MM.1S (cell line): Measurements from ENCODE around the gene SUSD1.
"Not testable (repeated sequence)": the region's sequence is repeated elsewhere in the genome, so short reads cannot be mapped to it uniquely, and the experiment has no call there.

Source experiments
- DNase-seq: peaks from one replicate; pipeline ENCODE4 v3.0.0-alpha.2; 2015
- H2AFZ ChIP-seq: fragments of 300-600 bp; sonication (generic); 2 replicates; pipeline ENCODE4 v1.6.0; 2016; ENCODE audit warnings: antibody characterized with exemption, low read length
- H3F3A ChIP-seq: fragments of 300-600 bp; sonication (generic); 2 replicates; pipeline ENCODE4 v1.6.1; 2016; ENCODE audit warnings: mild to moderate bottlenecking, antibody characterized with exemption, low read length, moderate library complexity, mixed read lengths; ENCODE audit not compliant: insufficient read depth
- H3K27ac ChIP-seq: fragments of 300-600 bp; sonication (generic); 2 replicates; pipeline ENCODE4 v1.5.1; 2016; ENCODE audit warnings: mild to moderate bottlenecking, low read length
- H3K27me3 ChIP-seq: fragments of 300-600 bp; sonication (generic); replicated peaks from 2 replicates; pipeline ENCODE4 v1.6.0; 2016; ENCODE audit warnings: low read length; ENCODE audit not compliant: insufficient read depth
- H3K36me3 ChIP-seq: fragments of 300-600 bp; sonication (generic); replicated peaks from 2 replicates; pipeline ENCODE4 v1.6.1; 2016; ENCODE audit warnings: mild to moderate bottlenecking, low read length, mixed read lengths; ENCODE audit not compliant: insufficient read depth
- H3K4me1 ChIP-seq: fragments of 300-600 bp; sonication (generic); 2 replicates; pipeline ENCODE4 v1.6.1; 2016; ENCODE audit warnings: low read length, mixed read lengths
- H3K4me2 ChIP-seq: fragments of 300-600 bp; sonication (generic); 2 replicates; pipeline ENCODE4 v1.6.0; 2016; ENCODE audit warnings: low read depth, low read length
- H3K4me3 ChIP-seq: fragments of 300-600 bp; sonication (generic); 2 replicates; pipeline ENCODE4 v1.5.1; 2016; ENCODE audit warnings: low read length, mixed read lengths
- H3K79me2 ChIP-seq: fragments of 300-600 bp; sonication (generic); 2 replicates; pipeline ENCODE4 v1.6.1; 2016; ENCODE audit warnings: mixed run types, low read length, mixed read lengths
- H3K9ac ChIP-seq: fragments of 300-600 bp; sonication (generic); 2 replicates; pipeline ENCODE4 v1.6.1; 2016; ENCODE audit warnings: low read length, mixed read lengths
- H3K9me2 ChIP-seq: fragments of 300-600 bp; sonication (generic); replicated peaks from 2 replicates; pipeline ENCODE4 v1.6.1; 2016; ENCODE audit warnings: mild to moderate bottlenecking, low read length, mixed read lengths; ENCODE audit not compliant: insufficient read depth
- H3K9me3 ChIP-seq: fragments of 300-600 bp; sonication (generic); replicated peaks from 2 replicates; pipeline ENCODE4 v1.6.1; 2016; ENCODE audit warnings: mild to moderate bottlenecking, low read length, mixed read lengths; ENCODE audit not compliant: insufficient read depth
- H4K20me1 ChIP-seq: fragments of 300-600 bp; sonication (generic); 2 replicates; pipeline ENCODE4 v1.6.1; 2016; ENCODE audit warnings: mild to moderate bottlenecking, low read length, moderate library complexity, mixed read lengths; ENCODE audit not compliant: insufficient read depth
- CTCF ChIP-seq: fragments of 300-600 bp; sonication (generic); IDR thresholded peaks from 2 replicates; pipeline ENCODE4 v1.5.1; 2016; ENCODE audit warnings: antibody characterized with exemption, low read length, mixed read lengths
- EZH2 ChIP-seq: fragments of 300-600 bp; sonication (generic); optimal IDR thresholded peaks from 2 replicates; pipeline ENCODE3; 2017; ENCODE audit warnings: low read depth, mild to moderate bottlenecking, antibody characterized with exemption, low read length, mixed read lengths
- EZH2phosphoT487 ChIP-seq: fragments of 300-600 bp; sonication (generic); IDR thresholded peaks from 2 replicates; pipeline ENCODE4 v1.6.1; 2018; ENCODE audit warnings: antibody characterized with exemption, low read length

Gene SUSD1

GRCh38 chr9:112193572-112194288, 18.6 kb upstream of the SUSD1 start:
- Histone ChIP-seq H3F3A (no peaks in the 10 kb centered on the region), H4K20me1 (no peaks in the 10 kb centered on the region), H3K27ac (no peak overlapping the region), H3K4me2 (no peak overlapping the region), H3K9me2 (no peaks in the 10 kb centered on the region), H3K79me2 (no peaks in the 10 kb centered on the region), H2AFZ (no peak overlapping the region), H3K9ac (no peak overlapping the region), H3K27me3 (no peaks in the 10 kb centered on the region), H3K36me3 (no peaks in the 10 kb centered on the region), H3K4me3 (no peak overlapping the region), H3K4me1 (no peaks in the 10 kb centered on the region), H3K9me3 (no peaks in the 10 kb centered on the region)
- TF ChIP-seq CTCF: no peak
- no peak for DNase-seq

GRCh38 chr9:112190320-112190719, 15.2 kb upstream of the SUSD1 start:
- not testable (repeated sequence) for H3K27me3 ChIP-seq, H3K9me3 ChIP-seq, H3K4me3 ChIP-seq, H3K27ac ChIP-seq, H3K9me2 ChIP-seq, H3F3A ChIP-seq, H3K9ac ChIP-seq, H2AFZ ChIP-seq, H3K79me2 ChIP-seq, DNase-seq, H4K20me1 ChIP-seq, H3K4me2 ChIP-seq, H3K4me1 ChIP-seq, H3K36me3 ChIP-seq

GRCh38 chr9:112188884-112189283, 13.8 kb upstream of the SUSD1 start:
- Histone ChIP-seq H3K4me2 (no peak overlapping the region), H3K4me1 (no peaks in the 10 kb centered on the region), H3K4me3 (no peak overlapping the region), H4K20me1 (no peaks in the 10 kb centered on the region), H3K36me3 (no peaks in the 10 kb centered on the region), H3K79me2 (no peaks in the 10 kb centered on the region), H3K9ac (no peak overlapping the region), H2AFZ (no peak overlapping the region), H3K27ac (no peak overlapping the region), H3K9me3 (no peaks in the 10 kb centered on the region), H3K9me2 (no peaks in the 10 kb centered on the region), H3F3A (no peaks in the 10 kb centered on the region), H3K27me3 (no peaks in the 10 kb centered on the region)
- TF ChIP-seq EZH2phosphoT487: no peak
- no peak for TF ChIP-seq CTCF
- TF ChIP-seq EZH2: no peak
- no peak for DNase-seq

- H3K9me2 ChIP-seq: no peaks in the 10 kb centered on the region
- H3K9me3 ChIP-seq: no peaks in the 10 kb centered on the region
- TF ChIP-seq EZH2phosphoT487: no peak
- no peak for TF ChIP-seq EZH2
- TF ChIP-seq CTCF: no peak
Measured at GRCh38 chr9:112187404-112187803, 12.3 kb upstream of the SUSD1 start.

More at GRCh38 chr9:112187404-112187803, 12.3 kb upstream of the SUSD1 start:
- H3F3A ChIP-seq: no peaks in the 10 kb centered on the region
- no peak for DNase-seq
- H4K20me1 ChIP-seq: no peaks in the 10 kb centered on the region
- H3K9ac ChIP-seq: no peak overlapping the region
- H3K27ac ChIP-seq: no peak overlapping the region
- H3K36me3 ChIP-seq: no peaks in the 10 kb centered on the region
- no peak overlapping the region for H2AFZ ChIP-seq
- no peaks in the 10 kb centered on the region for H3K27me3 ChIP-seq
- no peak overlapping the region for H3K4me3 ChIP-seq
- H3K4me2 ChIP-seq: no peak overlapping the region
- H3K79me2 ChIP-seq: no peaks in the 10 kb centered on the region
- no peaks in the 10 kb centered on the region for H3K4me1 ChIP-seq
